DND-41 (cell line): ENCODE measurements around the gene LMX1A.

Source experiments
- CTCF ChIP-seq: IDR thresholded peaks from 2 replicates; pipeline ENCODE4 v1.5.1; 2012; ENCODE audit warnings: borderline replicate concordance, low read length, moderate library complexity, mild to moderate bottlenecking; ENCODE audit not compliant: poor library complexity, severe bottlenecking; ENCODE audit errors: extremely low read depth
- EZH2 ChIP-seq: IDR thresholded peaks from 3 replicates; pipeline ENCODE4 v1.6.1; 2012; ENCODE audit warnings: borderline replicate concordance, low read depth, mild to moderate bottlenecking, moderate library complexity, low read length, inconsistent platforms; ENCODE audit not compliant: severe bottlenecking

GRCh38 chr1:165254376-165254775, 102.1 kb downstream of the LMX1A start:
- no peak for TF ChIP-seq CTCF
- TF ChIP-seq EZH2, result no peak
